Stimulated activated CD8-positive, alpha-beta memory T cell treated with anti-CD3 and anti-CD28 coated beads, Interleukin-7, amount 100 ng/mL, for 1 hour (primary cell): Measurements from ENCODE around the gene MSX1.

ENCODE experiments used
- DNase-seq, 2 donors: peaks; one replicate each; pipeline ENCODE4 v3.0.0-alpha.2; 2020; ENCODE audit warnings: low read depth in 2 of 2

Gene MSX1

GRCh38 chr4:4913147-4913561, 53.7 kb downstream of the MSX1 start:
- no peak for DNase-seq
